HEK293 (cell line): ENCODE measurements around the gene OPCML.

Experiments used
- MYNN ChIP-seq: fragments of 450-650 bp; formaldehyde crosslinking; IDR thresholded peaks from 2 replicates; pipeline ENCODE4 v1.5.1; 2016; ENCODE audit warnings: missing biosample characterization, missing genetic modification characterization, borderline replicate concordance
- PATZ1 ChIP-seq: fragments of 450-650 bp; formaldehyde crosslinking; IDR thresholded peaks from 2 replicates; pipeline ENCODE4 v1.5.1; 2016; ENCODE audit warnings: missing biosample characterization, missing genetic modification characterization
- TCF7L2 ChIP-seq: IDR thresholded peaks from 2 replicates; pipeline ENCODE4 v1.6.1; 2011; ENCODE audit warnings: low read depth, mild to moderate bottlenecking, inconsistent platforms, low read length, moderate library complexity, borderline replicate concordance
- YY1 ChIP-seq: fragments of 450-650 bp; formaldehyde crosslinking; IDR thresholded peaks from 2 replicates; pipeline ENCODE4 v1.5.1; 2018; ENCODE audit warnings: missing biosample characterization, missing genetic modification characterization
- ZNF138 ChIP-seq: fragments of 450-650 bp; formaldehyde crosslinking; IDR thresholded peaks from 2 replicates; pipeline ENCODE4 v1.5.1; 2016; ENCODE audit warnings: missing biosample characterization, missing genetic modification characterization, borderline replicate concordance
- ZNF341 ChIP-seq: fragments of 450-650 bp; formaldehyde crosslinking; IDR thresholded peaks from 2 replicates; pipeline ENCODE4; 2016; ENCODE audit warnings: low read depth, missing biosample characterization, missing genetic modification characterization
- ZNF521 ChIP-seq: fragments of 450-650 bp; formaldehyde crosslinking; IDR thresholded peaks from 2 replicates; pipeline ENCODE4 v1.5.1; 2017; ENCODE audit warnings: missing biosample characterization, mild to moderate bottlenecking, missing genetic modification characterization
- ZNF560 ChIP-seq: fragments of 450-650 bp; formaldehyde crosslinking; IDR thresholded peaks from 2 replicates; pipeline ENCODE4 v1.5.1; 2017; ENCODE audit warnings: missing biosample characterization, missing genetic modification characterization, borderline replicate concordance
- ZNF629 ChIP-seq: fragments of 450-650 bp; formaldehyde crosslinking; IDR thresholded peaks from 2 replicates; pipeline ENCODE4 v1.5.1; 2017; ENCODE audit warnings: missing biosample characterization, missing genetic modification characterization
- ZNF837 ChIP-seq: fragments of 450-650 bp; formaldehyde crosslinking; IDR thresholded peaks from 2 replicates; pipeline ENCODE4 v1.5.1; 2016; ENCODE audit warnings: missing biosample characterization, missing genetic modification characterization
- TF ChIP-seq, protein P1 (sequence below): fragments of 450-650 bp; formaldehyde crosslinking; IDR thresholded peaks from 2 replicates; pipeline ENCODE4 v1.5.1; 2016; ENCODE audit warnings: missing biosample characterization, missing genetic modification characterization
- TF ChIP-seq, protein P2 (sequence below): fragments of 450-650 bp; formaldehyde crosslinking; IDR thresholded peaks from 2 replicates; pipeline ENCODE4 v1.5.1; 2016; ENCODE audit warnings: missing biosample characterization, missing genetic modification characterization

DNA sequence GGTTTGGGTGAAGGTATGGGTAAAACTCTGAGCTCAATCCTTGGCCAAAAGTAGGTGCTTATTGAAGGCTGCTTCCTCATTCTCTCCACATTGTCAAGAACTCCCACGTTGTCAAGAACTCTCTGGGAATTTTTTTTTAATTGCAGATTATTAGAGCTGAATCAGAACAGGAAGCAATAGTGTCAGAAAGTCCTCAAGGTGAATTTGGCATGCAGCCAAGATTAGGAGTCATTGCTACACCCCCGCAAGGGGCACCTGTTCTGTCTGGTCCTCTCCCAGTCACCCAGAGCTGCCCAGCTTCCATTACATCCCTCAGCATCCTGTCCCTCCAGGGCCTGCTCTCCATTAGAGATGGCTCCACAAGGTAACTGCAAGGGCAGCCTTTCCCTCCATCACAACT is 996.5 kb downstream of the OPCML start:
- TF ChIP-seq ZNF138 (tag by site-specific recombination): no peak
- TF ChIP-seq, protein P1, sequence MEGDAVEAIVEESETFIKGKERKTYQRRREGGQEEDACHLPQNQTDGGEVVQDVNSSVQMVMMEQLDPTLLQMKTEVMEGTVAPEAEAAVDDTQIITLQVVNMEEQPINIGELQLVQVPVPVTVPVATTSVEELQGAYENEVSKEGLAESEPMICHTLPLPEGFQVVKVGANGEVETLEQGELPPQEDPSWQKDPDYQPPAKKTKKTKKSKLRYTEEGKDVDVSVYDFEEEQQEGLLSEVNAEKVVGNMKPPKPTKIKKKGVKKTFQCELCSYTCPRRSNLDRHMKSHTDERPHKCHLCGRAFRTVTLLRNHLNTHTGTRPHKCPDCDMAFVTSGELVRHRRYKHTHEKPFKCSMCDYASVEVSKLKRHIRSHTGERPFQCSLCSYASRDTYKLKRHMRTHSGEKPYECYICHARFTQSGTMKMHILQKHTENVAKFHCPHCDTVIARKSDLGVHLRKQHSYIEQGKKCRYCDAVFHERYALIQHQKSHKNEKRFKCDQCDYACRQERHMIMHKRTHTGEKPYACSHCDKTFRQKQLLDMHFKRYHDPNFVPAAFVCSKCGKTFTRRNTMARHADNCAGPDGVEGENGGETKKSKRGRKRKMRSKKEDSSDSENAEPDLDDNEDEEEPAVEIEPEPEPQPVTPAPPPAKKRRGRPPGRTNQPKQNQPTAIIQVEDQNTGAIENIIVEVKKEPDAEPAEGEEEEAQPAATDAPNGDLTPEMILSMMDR (tag by site-specific recombination): no peak
- no peak for TF ChIP-seq PATZ1 (tag by site-specific recombination)
- no peak for TF ChIP-seq ZNF521 (tag by site-specific recombination)
- no peak for TF ChIP-seq ZNF629 (tag by site-specific recombination)
- TF ChIP-seq, protein P2, sequence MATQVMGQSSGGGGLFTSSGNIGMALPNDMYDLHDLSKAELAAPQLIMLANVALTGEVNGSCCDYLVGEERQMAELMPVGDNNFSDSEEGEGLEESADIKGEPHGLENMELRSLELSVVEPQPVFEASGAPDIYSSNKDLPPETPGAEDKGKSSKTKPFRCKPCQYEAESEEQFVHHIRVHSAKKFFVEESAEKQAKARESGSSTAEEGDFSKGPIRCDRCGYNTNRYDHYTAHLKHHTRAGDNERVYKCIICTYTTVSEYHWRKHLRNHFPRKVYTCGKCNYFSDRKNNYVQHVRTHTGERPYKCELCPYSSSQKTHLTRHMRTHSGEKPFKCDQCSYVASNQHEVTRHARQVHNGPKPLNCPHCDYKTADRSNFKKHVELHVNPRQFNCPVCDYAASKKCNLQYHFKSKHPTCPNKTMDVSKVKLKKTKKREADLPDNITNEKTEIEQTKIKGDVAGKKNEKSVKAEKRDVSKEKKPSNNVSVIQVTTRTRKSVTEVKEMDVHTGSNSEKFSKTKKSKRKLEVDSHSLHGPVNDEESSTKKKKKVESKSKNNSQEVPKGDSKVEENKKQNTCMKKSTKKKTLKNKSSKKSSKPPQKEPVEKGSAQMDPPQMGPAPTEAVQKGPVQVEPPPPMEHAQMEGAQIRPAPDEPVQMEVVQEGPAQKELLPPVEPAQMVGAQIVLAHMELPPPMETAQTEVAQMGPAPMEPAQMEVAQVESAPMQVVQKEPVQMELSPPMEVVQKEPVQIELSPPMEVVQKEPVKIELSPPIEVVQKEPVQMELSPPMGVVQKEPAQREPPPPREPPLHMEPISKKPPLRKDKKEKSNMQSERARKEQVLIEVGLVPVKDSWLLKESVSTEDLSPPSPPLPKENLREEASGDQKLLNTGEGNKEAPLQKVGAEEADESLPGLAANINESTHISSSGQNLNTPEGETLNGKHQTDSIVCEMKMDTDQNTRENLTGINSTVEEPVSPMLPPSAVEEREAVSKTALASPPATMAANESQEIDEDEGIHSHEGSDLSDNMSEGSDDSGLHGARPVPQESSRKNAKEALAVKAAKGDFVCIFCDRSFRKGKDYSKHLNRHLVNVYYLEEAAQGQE (tag by site-specific recombination): no peak
- TF ChIP-seq ZNF837 (tag by site-specific recombination): no peak
- no peak for TF ChIP-seq TCF7L2
- no peak for TF ChIP-seq ZNF560 (tag by site-specific recombination)
- TF ChIP-seq YY1 (tag by site-specific recombination): no peak
- no peak for TF ChIP-seq MYNN (tag by site-specific recombination)
- TF ChIP-seq ZNF341 (tag by site-specific recombination): no peak
